Bronchial epithelial cell (primary cell): ENCODE results near the gene PSENEN. TPM values are rescaled to one million over a fixed set of nuclear protein-coding genes. Genes with fewer than 3 reads are reported as not detected.

Experiments used
- DNase-seq: peaks from one replicate; pipeline ENCODE4 v3.0.0-alpha.2; 2010; ENCODE audit warnings: low read depth
- FAIRE-seq: peaks from 2 replicates; lab custom pipeline; 2011; peaks lifted over from hg19 to GRCh38; lab: Jason Lieb, UNC
- H3K27me3 ChIP-seq: 2 replicates; pipeline ENCODE4 v1.5.1; 2011; ENCODE audit warnings: low read length; ENCODE audit not compliant: control insufficient read depth, insufficient read depth
- H3K36me3 ChIP-seq: 2 replicates; pipeline ENCODE4 v1.5.1; 2011; ENCODE audit warnings: low read length; ENCODE audit not compliant: control insufficient read depth, insufficient read depth
- H3K4me3 ChIP-seq: 2 replicates; pipeline ENCODE4 v1.5.1; 2011; ENCODE audit warnings: mild to moderate bottlenecking, low read depth, low read length, control low read depth
- total RNA-seq: library from RNA; depleted of rRNA; stranded (reverse); fragments of >200 nt; gene quantifications from 2 replicates; pipeline ENCODE4 v1.2.1, GENCODE V29; 2014
- TF ChIP-seq, protein P1 (sequence below): IDR thresholded peaks from 2 replicates; pipeline ENCODE4 v1.5.1; 2011; ENCODE audit warnings: mild to moderate bottlenecking, moderate library complexity, low read length, control low read depth, inconsistent platforms; ENCODE audit not compliant: insufficient read depth, severe bottlenecking

PSENEN gene
- total RNA-seq, 1 donor from 2014 or later, result 7.9 TPM

DNA sequence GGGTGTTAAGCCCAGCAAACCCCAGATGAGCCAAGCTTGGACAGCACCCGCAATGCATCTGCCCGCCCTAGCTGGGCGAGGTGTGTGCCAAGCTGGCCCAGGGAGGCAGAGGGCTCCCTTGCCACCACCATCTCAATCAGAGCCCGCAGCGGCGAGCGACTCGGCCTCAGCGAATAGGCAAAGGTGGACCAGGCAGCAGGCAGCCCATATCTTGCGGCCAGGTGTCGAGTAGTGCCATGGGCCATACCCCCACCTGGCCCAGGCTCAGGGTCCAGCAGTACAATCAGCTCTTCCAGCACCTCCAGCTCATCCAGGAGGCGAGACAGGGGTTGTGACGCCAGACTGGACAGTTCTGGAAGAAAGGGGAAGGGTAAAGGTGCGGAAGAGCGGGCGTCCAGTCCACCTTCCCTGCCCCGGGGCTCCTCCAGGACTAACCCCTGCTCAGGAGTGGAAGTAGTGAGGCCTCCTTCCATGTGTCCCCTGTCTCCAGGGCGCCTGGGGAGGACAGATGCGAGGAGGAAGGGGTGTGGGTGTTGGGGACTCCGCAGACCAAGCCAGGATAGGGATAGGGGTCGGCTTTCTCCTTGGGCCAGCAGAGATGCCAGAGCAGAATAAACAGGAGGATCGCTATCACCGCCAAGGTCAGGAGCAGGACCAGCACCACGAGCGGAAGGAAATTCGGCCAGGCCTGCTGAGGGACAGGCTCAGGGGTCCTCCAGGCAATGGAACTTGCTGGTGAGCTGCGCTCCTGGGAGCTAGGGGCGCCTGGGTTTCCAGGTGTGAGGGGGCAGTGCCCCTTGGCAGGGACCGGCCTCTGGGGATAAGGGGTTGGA, 6.0 kb upstream of the PSENEN start:
- DNase-seq (no peak), FAIRE-seq (no peak)
- Histone ChIP-seq H3K36me3 (peaks cover 23% of the 10 kb centered on the region), H3K4me3 (no peak overlapping the region), H3K27me3 (no peaks in the 10 kb centered on the region)
- TF ChIP-seq, protein P1, sequence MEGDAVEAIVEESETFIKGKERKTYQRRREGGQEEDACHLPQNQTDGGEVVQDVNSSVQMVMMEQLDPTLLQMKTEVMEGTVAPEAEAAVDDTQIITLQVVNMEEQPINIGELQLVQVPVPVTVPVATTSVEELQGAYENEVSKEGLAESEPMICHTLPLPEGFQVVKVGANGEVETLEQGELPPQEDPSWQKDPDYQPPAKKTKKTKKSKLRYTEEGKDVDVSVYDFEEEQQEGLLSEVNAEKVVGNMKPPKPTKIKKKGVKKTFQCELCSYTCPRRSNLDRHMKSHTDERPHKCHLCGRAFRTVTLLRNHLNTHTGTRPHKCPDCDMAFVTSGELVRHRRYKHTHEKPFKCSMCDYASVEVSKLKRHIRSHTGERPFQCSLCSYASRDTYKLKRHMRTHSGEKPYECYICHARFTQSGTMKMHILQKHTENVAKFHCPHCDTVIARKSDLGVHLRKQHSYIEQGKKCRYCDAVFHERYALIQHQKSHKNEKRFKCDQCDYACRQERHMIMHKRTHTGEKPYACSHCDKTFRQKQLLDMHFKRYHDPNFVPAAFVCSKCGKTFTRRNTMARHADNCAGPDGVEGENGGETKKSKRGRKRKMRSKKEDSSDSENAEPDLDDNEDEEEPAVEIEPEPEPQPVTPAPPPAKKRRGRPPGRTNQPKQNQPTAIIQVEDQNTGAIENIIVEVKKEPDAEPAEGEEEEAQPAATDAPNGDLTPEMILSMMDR, result no peak

DNA sequence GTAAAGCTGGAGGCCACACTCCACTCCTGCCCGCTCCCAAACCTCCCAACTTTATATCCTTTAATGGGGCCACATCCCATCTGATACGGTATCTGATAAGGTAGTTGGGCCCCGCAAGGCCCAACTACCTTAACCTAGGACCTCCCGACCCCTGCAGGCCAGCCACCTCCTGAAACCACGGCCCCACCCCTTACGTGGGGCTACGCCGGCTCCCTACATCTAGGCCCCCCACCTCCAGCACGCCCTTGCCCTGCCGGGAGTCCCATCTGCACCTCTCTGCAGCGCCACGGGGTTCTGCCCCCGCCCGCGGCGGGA, 5.4 kb upstream of the PSENEN start:
- DNase-seq (no peak), FAIRE-seq (no peak)
- Histone ChIP-seq H3K4me3 (peak overlapping the region; percentile 62), H3K27me3 (no peaks in the 10 kb centered on the region), H3K36me3 (peaks cover 22% of the 10 kb centered on the region)
- TF ChIP-seq, protein P1, result no peak

- TF ChIP-seq, protein P1, result no peak
- no peaks in the 10 kb centered on the region for H3K27me3 ChIP-seq
- peaks cover 18% of the 10 kb centered on the region for H3K36me3 ChIP-seq
- DNase-seq, result peak; percentile 85
- FAIRE-seq, result no peak
- peak overlapping the region; percentile 62 for H3K4me3 ChIP-seq
Observed at GRCh38 chr19:35740423-35741202, 4.8 kb upstream of the PSENEN start.

GRCh38 chr19:35741203-35741515, 4.3 kb upstream of the PSENEN start:
- TF ChIP-seq, protein P1, result no peak
- no peak for FAIRE-seq
- DNase-seq, result no peak
- Histone ChIP-seq H3K4me3 (peak overlapping the region; percentile 62), H3K27me3 (no peaks in the 10 kb centered on the region), H3K36me3 (peaks cover 18% of the 10 kb centered on the region)

GRCh38 chr19:35742121-35742724, 3.2 kb upstream of the PSENEN start, which contains the start of gene IGFLR1:
Gene IGFLR1 (minus strand): TSS chr19:35742452. CDS start chr19:35741180, 1,272 bp downstream.
- no peak for DNase-seq
- FAIRE-seq, result no peak
- TF ChIP-seq, protein P1, result no peak
- H3K27me3 ChIP-seq, result no peaks in the 10 kb centered on the region
- peaks cover 11% of the 10 kb centered on the region for H3K36me3 ChIP-seq
- H3K4me3 ChIP-seq, result no peak within 1 kb of the TSS
